ENCODE data around the gene CDK13. TPM values are rescaled to one million over a fixed set of nuclear protein-coding genes. Genes with fewer than 3 reads are reported as not detected.

The CDK13 gene
- total RNA-seq, 3 donors from 2014 or later: 70.9 to 128 (median 95.4) TPM

DNA sequence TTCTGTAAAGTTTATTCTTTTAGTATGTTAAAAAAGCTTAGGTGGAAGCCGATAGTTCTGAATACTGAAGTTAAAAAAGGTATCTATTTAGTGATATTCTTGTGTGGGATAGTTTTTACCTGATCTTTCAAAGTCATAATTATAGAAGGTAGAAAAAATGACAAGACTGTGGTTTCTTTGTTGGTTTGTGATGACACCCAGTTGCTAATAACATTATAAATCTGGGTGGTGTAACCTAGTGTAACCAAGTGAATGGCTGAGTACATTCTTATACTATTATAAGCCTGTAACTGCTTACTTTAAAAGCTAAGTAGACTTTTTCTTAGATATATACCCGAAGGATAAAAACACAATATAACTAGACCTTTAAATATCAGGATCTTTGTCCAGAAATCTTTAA lies 2.3 kb downstream of the CDK13 start:
- TF ChIP-seq CTCF (IDR thresholded peaks at IDR 0.05) (no peak), POLR2A (IDR thresholded peaks at IDR 0.05) (no peak)
- DNase-seq (ENCODE audit: low spot score in 2 of 2): no peak
- Histone ChIP-seq H3K4me1 (peaks cover 0 to 20% of the 10 kb centered on the region in 2 donors), H3K4me3 (peak overlapping the region; percentile 88 to 98 (median 95)), H3K9me3 (no peaks in the 10 kb centered on the region), H3K27me3 (no peaks in the 10 kb centered on the region), H3K27ac (peak overlapping the region; percentile 96 to 99), H3K36me3 (no peaks in the 10 kb centered on the region)
- intact Hi-C loops (cut with DNase I; ENCODE audit: low total_unique reads): no loop called here

- Histone ChIP-seq H3K27me3 (no peaks in the 10 kb centered on the region), H3K36me3 (no peaks in the 10 kb centered on the region), H3K4me3 (peak overlapping the region; percentile 88 to 98 (median 95)), H3K27ac (peak overlapping the region; percentile 96 to 99), H3K4me1 (peaks cover 0 to 20% of the 10 kb centered on the region in 2 donors), H3K9me3 (no peaks in the 10 kb centered on the region)
- intact Hi-C loops (cut with DNase I; ENCODE audit: low total_unique reads): no loop called here
- TF ChIP-seq CTCF (IDR thresholded peaks at IDR 0.05) (no peak), POLR2AphosphoS5 (IDR thresholded peaks at IDR 0.05) (no peak), POLR2A (IDR thresholded peaks at IDR 0.05) (no peak)
- DNase-seq (ENCODE audit: low spot score in 2 of 2): no peak
These were observed 2.7 kb downstream of the CDK13 start for GRCh38 chr7:39952803-39953202.

DNA sequence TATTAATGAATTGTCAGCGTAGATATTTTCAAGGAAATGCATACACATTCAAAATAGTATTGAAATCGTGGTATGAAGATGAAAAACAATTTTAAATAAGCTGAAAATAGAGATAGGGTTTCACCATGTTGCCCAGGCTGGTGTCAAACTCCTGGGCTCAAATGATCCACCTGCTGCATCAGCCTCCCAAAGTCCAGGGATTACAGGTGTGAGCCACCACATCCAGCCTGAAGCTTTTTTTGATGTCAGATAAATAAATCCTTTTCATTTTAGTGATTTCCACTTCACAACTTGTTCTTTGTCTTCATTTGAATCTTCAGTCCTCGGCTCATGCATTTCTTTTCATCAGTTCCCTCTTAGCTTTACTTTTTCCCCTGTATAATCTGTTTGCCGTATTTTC lies 4.6 kb downstream of the CDK13 start:
- intact Hi-C loops (cut with DNase I; ENCODE audit: low total_unique reads): no loop called here
- Histone ChIP-seq H3K27ac (no peak overlapping the region), H3K9me3 (no peaks in the 10 kb centered on the region), H3K4me3 (peak overlapping the region in 1 of 3 donors; percentile 88), H3K27me3 (no peaks in the 10 kb centered on the region), H3K36me3 (no peaks in the 10 kb centered on the region), H3K4me1 (peaks cover 0 to 14% of the 10 kb centered on the region in 2 donors)
- DNase-seq (ENCODE audit: low spot score in 2 of 2): no peak
- TF ChIP-seq POLR2A (IDR thresholded peaks at IDR 0.05) (no peak), CTCF (IDR thresholded peaks at IDR 0.05) (no peak), POLR2AphosphoS5 (IDR thresholded peaks at IDR 0.05) (no peak)

DNA sequence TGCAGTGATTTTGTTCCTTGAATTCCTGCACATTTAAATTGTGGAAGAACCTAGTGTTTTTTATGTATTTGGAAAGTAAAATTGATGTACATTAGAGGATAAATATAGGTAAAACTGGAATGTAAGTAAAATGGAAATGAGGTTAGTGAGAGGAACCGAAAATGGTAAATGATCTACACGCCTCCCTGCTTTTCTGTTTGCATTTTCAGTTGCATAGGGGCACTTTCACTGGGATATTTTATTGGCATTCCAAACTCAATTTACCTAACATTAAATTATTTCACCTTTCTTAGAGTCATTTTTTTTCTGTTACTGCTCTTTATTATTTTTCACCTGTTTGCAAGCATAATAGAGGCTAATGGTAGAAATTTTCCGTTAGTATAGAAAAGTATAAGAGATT lies 8.0 kb downstream of the CDK13 start:
- intact Hi-C loops (cut with DNase I; ENCODE audit: low total_unique reads): no loop called here
- TF ChIP-seq POLR2AphosphoS5 (IDR thresholded peaks at IDR 0.05) (no peak), CTCF (IDR thresholded peaks at IDR 0.05) (no peak), POLR2A (IDR thresholded peaks at IDR 0.05) (no peak)

GRCh38 chr7:39967406-39968161 lies 17.5 kb downstream of the CDK13 start:
- DNase-seq (ENCODE audit: low spot score in 2 of 2): no peak
- no peak overlapping the region for H3K27ac ChIP-seq
- H3K27me3 ChIP-seq: no peaks in the 10 kb centered on the region
- intact Hi-C loops (cut with DNase I; ENCODE audit: low total_unique reads): no loop called here
- TF ChIP-seq POLR2AphosphoS5 (IDR thresholded peaks at IDR 0.05) (no peak), CTCF (IDR thresholded peaks at IDR 0.05) (no peak), POLR2A (IDR thresholded peaks at IDR 0.05) (no peak)
- H3K36me3 ChIP-seq: no peaks in the 10 kb centered on the region
- no peaks in the 10 kb centered on the region for H3K9me3 ChIP-seq
- no peak overlapping the region for H3K4me3 ChIP-seq
- H3K4me1 ChIP-seq: no peaks in the 10 kb centered on the region

More for the DNA sequence above, 8.0 kb downstream of the CDK13 start:
- Histone ChIP-seq H3K27ac (no peak overlapping the region), H3K4me1 (peaks cover 0 to 14% of the 10 kb centered on the region in 2 donors), H3K27me3 (no peaks in the 10 kb centered on the region), H3K4me3 (no peak overlapping the region), H3K9me3 (no peaks in the 10 kb centered on the region), H3K36me3 (no peaks in the 10 kb centered on the region)
- DNase-seq (ENCODE audit: low spot score in 2 of 2): no peak

Data from breast epithelium (tissue), 4 donors.